ENCODE measurements around the gene RIMKLA.

RIMKLA gene

GRCh38 chr1:42350086-42350485 lies 30.5 kb upstream of the RIMKLA start:
- TF ChIP-seq CTCF (conservative IDR thresholded peaks at IDR 0.05; ENCODE audit: low read depth), result no peak
- no peak overlapping the region for H3K27ac ChIP-seq
- CTCF ChIA-PET, result interaction anchor here (0.7 kb wide), 1 partner anchor 64 kb away, joined by 3 read pairs; no protein-coding TSS in a partner anchor
- no peak for DNase-seq (ENCODE audit: low spot score)
- POLR2A ChIA-PET (ENCODE audit: low non-redundant PET), result no interaction called here

- H3K27ac ChIP-seq, result no peak overlapping the region
- ChIA-PET CTCF (interaction anchor here (0.7 kb wide), 1 partner anchor 590 kb away, joined by 3 read pairs; no protein-coding TSS in a partner anchor), POLR2A (ENCODE audit: low non-redundant PET) (no interaction called here)
- TF ChIP-seq CTCF (conservative IDR thresholded peaks at IDR 0.05; ENCODE audit: low read depth), result no peak
- DNase-seq (ENCODE audit: low spot score), result no peak
Measured at GRCh38 chr1:42358791-42359190, 21.8 kb upstream of the RIMKLA start.

GRCh38 chr1:42359466-42359865 lies 21.1 kb upstream of the RIMKLA start:
- no peak for TF ChIP-seq CTCF (conservative IDR thresholded peaks at IDR 0.05; ENCODE audit: low read depth)
- ChIA-PET CTCF (interaction anchor here (0.7 kb wide), 1 partner anchor 591 kb away, joined by 3 read pairs; no protein-coding TSS in a partner anchor), POLR2A (ENCODE audit: low non-redundant PET) (no interaction called here)
- no peak overlapping the region for H3K27ac ChIP-seq
- no peak for DNase-seq (ENCODE audit: low spot score)

- ChIA-PET POLR2A (ENCODE audit: low non-redundant PET) (no interaction called here), CTCF (no interaction called here)
- TF ChIP-seq CTCF (conservative IDR thresholded peaks at IDR 0.05; ENCODE audit: low read depth), result no peak
- no peak overlapping the region for H3K27ac ChIP-seq
- no peak for DNase-seq (ENCODE audit: low spot score)
Measured at GRCh38 chr1:42364089-42364488, 16.5 kb upstream of the RIMKLA start.

- CTCF ChIA-PET, result no interaction called here
- POLR2A ChIA-PET (ENCODE audit: low non-redundant PET), result no interaction called here
- no peak overlapping the region for H3K27ac ChIP-seq
- no peak for TF ChIP-seq CTCF (conservative IDR thresholded peaks at IDR 0.05; ENCODE audit: low read depth)
- DNase-seq (ENCODE audit: low spot score), result no peak
Measured at GRCh38 chr1:42364542-42364941, 16.1 kb upstream of the RIMKLA start.

- DNase-seq (ENCODE audit: low spot score), result no peak
- CTCF ChIA-PET, result no interaction called here
- H3K27ac ChIP-seq, result no peak overlapping the region
- POLR2A ChIA-PET (ENCODE audit: low non-redundant PET), result no interaction called here
- no peak for TF ChIP-seq CTCF (conservative IDR thresholded peaks at IDR 0.05; ENCODE audit: low read depth)
Measured at GRCh38 chr1:42365118-42365517, 15.5 kb upstream of the RIMKLA start.

Measured in RWPE1 (cell line).